ENCODE data around the gene GABRR1.

Gene GABRR1

DNA sequence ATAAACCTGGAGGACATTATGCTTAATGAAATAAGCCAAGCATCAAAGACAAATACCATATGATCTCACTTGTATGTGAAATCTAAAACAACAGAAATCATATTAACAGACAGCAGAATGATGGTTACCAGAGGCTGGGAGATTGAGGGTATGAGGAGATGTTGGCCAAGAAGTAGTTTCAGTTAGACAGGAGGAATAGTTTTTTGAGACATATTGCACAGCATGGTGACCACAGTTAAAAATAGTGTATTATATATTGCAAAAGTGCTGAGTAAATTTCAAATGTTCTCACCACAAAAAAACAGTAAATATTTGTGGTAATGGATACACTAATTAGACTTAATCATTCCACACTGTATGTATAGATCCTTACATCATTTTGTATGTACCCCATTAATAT lies 1.8 kb downstream of the GABRR1 start:
- no peak for DNase-seq (ENCODE audit: low read depth in 3 of 3)

DNA sequence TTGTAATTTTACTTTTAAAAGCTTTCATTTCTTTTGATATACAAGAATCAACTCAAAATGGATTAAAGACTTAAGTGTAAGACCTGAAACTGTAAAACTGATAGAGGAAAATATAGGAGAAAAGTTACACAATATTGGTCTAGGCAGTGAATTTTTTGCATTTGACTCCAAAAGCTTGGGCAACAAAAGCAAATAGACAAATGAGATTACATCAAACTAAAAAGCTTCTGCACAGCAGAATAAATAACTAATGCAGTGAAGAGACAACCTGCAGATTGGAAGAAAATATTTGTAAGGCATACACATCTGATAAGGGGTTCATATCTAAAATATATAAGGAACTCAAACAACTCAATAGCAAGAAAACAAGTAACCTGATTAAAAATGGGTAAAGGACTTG lies 3.0 kb downstream of the GABRR1 start:
- DNase-seq (ENCODE audit: low read depth in 3 of 3) = no peak

DNA sequence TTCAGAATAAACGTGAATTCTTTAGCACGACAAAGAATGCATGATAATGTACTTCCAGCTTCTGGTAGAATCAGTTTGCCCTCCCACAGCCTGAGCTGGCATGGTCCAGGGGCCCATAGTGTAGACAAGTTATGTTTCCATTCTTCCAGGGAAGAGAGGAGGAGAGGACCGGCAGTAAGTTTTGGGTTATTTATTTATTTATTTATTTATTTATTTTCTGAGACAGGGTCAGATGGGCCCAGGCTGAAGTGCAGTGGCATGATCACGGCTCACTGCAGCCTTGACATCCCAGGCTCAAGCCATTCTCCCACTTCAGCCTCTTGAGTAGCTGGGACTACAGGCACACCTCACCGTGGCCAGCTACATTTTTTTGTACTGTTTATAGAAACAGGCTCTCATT lies 4.7 kb downstream of the GABRR1 start:
- DNase-seq (ENCODE audit: low read depth in 3 of 3) = no peak

DNA sequence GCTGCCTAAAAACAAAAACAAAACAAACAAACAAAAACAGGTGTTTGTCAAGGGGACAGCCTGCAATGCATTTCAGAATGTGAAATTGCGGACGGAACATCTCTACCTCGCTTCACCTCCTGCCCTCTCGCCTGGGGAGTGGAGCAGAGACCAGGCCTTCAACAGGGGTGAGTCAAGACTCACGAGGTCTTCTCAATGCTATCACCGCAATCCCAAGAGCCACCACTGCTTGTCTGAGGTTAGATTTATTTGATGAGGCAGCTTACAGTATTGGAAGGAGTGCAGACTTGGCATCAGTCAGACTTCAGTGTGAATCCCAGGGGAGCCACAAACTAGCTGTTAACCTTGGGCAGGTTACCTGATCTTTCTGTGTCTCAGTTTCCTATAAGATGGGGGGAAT lies 7.7 kb downstream of the GABRR1 start:
- DNase-seq (ENCODE audit: low read depth in 3 of 3) = no peak

DNA sequence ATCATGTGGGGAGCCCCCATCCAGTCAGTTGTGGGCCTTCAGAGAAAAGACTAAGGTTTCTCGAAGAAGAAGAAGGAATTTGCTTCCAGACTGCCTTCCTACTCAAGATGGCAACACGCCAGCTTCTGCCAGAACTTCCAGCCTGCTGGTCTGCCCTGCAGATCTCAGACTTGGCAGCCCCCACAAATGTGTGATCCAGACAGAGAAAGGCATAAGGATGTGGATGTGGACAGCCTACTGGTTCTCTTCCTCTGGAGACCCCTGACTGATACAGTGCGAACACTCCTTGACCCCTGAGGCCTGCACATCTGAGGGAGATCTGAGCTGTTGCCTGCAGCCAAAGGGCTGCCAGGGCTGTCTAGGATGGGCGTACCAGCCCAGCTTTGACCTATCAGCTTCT lies 8.6 kb downstream of the GABRR1 start:
- DNase-seq (ENCODE audit: low read depth in 3 of 3) = no peak

DNA sequence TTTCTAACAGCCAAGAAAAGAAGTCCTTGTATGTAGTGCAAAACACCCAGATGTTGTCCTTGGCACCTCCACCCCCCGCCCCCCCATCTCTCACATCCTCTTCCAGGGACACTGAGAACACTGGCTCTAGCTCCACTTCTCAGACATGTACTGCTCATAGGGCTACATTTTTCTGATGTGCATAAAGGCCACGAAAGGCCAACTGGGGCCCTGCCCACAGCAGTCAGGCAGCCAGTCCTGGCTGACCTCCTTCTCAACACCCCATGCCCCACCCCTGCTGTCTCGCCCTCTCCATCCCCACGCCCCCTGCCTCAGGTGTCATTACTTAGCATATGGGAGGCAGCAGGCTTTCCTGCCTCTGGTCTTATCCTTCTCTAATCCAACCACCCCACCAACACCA lies 11.3 kb downstream of the GABRR1 start:
- no peak for DNase-seq (ENCODE audit: low read depth in 3 of 3)

DNA sequence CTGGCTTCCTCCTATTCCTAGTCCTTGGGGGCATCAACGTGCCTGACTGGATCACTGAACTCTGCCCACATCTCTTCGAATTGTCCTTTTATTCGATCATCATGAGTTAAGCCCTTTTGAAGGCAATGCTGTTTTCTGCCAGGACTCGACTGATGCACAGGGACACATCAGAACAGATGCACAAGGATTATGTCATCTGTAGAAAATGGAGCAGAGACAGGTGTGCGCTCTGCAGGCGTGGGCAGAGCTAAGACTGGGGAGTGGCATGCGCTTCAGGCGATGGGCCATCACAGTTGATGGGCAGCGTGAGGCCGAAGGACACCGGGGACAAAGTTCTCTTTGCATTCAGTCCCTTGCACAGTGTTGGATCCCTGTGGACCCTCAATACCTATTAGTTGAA lies 13.1 kb downstream of the GABRR1 start:
- no peak for DNase-seq (ENCODE audit: low read depth in 3 of 3)

- DNase-seq (ENCODE audit: low read depth in 3 of 3) = no peak
Measured at GRCh38 chr6:89200706-89201215, 16.4 kb downstream of the GABRR1 start.

- no peak for DNase-seq (ENCODE audit: low read depth in 3 of 3)
Measured at GRCh38 chr6:89199579-89199978, 17.6 kb downstream of the GABRR1 start.

DNA sequence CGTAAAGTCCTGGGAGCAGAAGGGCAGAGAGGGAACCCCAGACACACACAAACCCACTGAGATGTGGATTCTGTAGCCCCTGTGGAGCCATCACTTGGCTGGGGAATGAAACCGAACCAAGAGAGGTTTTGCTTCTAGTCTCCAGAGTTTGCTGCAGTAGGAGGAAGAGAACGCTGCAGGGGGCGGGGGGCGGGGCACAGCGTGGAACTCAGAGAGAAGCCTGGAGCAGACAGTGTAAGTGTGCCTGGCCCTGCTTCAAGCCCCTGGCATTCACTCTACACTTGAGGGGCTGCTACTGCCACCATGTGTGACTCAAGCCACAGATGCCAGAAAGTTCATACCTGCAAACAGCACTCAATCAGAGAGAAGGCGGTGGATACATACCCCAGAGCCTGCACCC lies 18.9 kb downstream of the GABRR1 start:
- no peak for DNase-seq (ENCODE audit: low read depth in 3 of 3)

GRCh38 chr6:89197141-89197540 lies 20.0 kb downstream of the GABRR1 start:
- no peak for DNase-seq (ENCODE audit: low read depth in 3 of 3)

- no peak for DNase-seq (ENCODE audit: low read depth in 3 of 3)
Measured at GRCh38 chr6:89194559-89194958, 22.6 kb downstream of the GABRR1 start.

GRCh38 chr6:89190741-89191140 lies 26.4 kb downstream of the GABRR1 start:
- DNase-seq (ENCODE audit: low read depth in 3 of 3) = no peak

- no peak for DNase-seq (ENCODE audit: low read depth in 3 of 3)
Measured at GRCh38 chr6:89187504-89187903, 29.7 kb downstream of the GABRR1 start.

- no peak for DNase-seq (ENCODE audit: low read depth in 3 of 3)
Measured at GRCh38 chr6:89186762-89187161, 30.4 kb downstream of the GABRR1 start.

DNA sequence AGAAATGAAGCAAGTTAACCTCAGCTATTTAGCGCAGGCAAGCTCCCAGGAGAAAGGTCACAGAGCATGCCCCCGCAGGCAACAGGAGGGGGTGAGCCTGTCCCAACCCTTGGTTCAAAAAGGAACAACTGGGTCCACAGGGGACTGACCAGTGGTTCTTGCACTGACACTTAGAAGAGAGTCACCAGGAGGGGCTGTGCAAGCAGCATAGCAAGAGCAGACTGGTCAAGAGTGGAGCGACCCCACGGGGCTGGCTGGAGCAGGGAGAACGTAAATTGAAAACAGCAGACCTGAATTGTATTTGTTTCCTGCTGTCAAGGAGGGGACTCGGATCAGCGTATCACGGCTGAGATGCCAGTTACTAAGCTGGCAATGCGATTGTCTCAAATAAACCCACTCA lies 32.8 kb downstream of the GABRR1 start:
- DNase-seq (ENCODE audit: low read depth in 3 of 3) = no peak

DNA sequence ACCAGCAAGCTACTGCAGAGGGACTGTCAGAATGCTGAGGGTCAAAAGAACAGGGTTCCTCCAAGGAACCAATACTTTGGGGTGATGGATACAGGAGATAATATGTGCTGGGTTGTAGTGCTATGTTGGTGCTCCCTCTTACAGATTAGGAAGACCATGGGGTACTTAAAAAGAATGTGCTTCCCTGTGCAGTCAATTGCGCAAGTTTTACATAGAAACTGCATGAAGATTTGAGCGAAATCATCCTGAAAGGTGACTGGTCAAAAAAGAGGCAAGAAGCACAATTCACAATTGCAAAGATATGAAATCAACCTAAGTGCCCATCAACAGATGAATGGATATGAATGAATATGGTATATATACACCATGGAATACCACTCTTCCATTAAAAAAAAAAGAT lies 33.9 kb downstream of the GABRR1 start:
- no peak for DNase-seq (ENCODE audit: low read depth in 3 of 3)

GRCh38 chr6:89180971-89181370 lies 36.2 kb downstream of the GABRR1 start:
- DNase-seq (ENCODE audit: low read depth in 3 of 3) = no peak

GRCh38 chr6:89180112-89180511 lies 37.0 kb downstream of the GABRR1 start:
- DNase-seq (ENCODE audit: low read depth in 3 of 3) = no peak

DNA sequence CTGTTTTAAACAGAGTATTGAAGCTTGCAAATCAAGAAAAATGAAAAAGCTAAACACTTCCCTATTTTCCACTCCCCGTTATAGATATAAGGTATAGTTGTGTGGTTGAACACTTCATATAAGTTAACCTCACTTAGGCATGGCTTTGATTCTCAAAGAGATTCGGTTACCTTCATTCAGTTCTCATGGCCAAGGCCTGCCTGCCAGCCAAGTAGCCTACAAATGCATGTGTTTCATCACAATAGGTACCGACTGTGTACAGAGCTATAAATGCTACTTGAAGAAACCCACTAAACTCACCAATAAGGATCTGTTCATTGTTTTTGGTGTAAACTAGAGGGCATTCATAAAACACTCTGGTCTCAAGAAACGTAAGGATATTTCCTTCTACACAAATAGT lies 43.5 kb downstream of the GABRR1 start:
- no peak for DNase-seq (ENCODE audit: low read depth in 3 of 3)

- no peak for DNase-seq (ENCODE audit: low read depth in 3 of 3)
Measured at GRCh38 chr6:89172131-89172530, 45.0 kb downstream of the GABRR1 start.

DNA sequence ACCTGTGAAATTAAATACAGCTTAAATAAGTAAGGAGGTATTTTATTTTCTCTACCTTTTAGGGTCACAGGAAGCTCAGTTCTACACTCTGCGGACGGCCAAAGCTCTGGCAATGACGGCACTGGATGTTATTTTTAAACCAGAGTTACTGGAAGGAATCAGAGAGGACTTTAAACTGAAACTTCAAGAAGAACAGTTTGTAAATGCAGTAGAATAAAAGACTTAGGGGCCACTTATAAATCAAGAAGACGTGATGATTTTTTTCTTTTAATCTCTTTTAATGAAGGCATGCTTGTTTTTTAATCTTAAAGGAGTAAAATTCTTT lies 55.1 kb downstream of the GABRR1 start:
- no peak for DNase-seq (ENCODE audit: low read depth in 3 of 3)

- DNase-seq (ENCODE audit: low read depth in 3 of 3) = no peak
Measured at GRCh38 chr6:89161326-89162046, 55.7 kb downstream of the GABRR1 start.
